AG09309 (cell line): ENCODE results near the gene MT1X.

Experiments
- DNase-seq: peaks from one replicate; pipeline ENCODE4 v3.0.0-alpha.2; 2010; ENCODE audit warnings: low read depth
- H3K4me3 ChIP-seq: 2 replicates; pipeline ENCODE4 v1.5.1; 2011; ENCODE audit warnings: mild to moderate bottlenecking, low read depth, low read length, moderate library complexity; ENCODE audit not compliant: control insufficient read depth
- CTCF ChIP-seq: IDR thresholded peaks from 2 replicates; pipeline ENCODE4 v1.5.1; 2011; ENCODE audit warnings: mild to moderate bottlenecking, low read depth, low read length, inconsistent platforms; ENCODE audit not compliant: insufficient read depth, control insufficient read depth; ENCODE audit errors: missing control alignments

Gene MT1X

GRCh38 chr16:56683424-56684172 lies 1.3 kb downstream of the MT1X start:
- TF ChIP-seq CTCF = no peak
- DNase-seq = no peak
- H3K4me3 ChIP-seq = peak overlapping the region; percentile 66

- no peak for TF ChIP-seq CTCF
- DNase-seq = no peak
- no peak overlapping the region for H3K4me3 ChIP-seq
These were observed 2.1 kb downstream of the MT1X start for GRCh38 chr16:56684256-56684925.

GRCh38 chr16:56684926-56685590 lies 2.8 kb downstream of the MT1X start:
- DNase-seq = no peak
- H3K4me3 ChIP-seq = no peak overlapping the region
- TF ChIP-seq CTCF = no peak

GRCh38 chr16:56686758-56687157 lies 4.5 kb downstream of the MT1X start:
- no peak for TF ChIP-seq CTCF
- DNase-seq = no peak
- H3K4me3 ChIP-seq = no peak overlapping the region

GRCh38 chr16:56688762-56689161 lies 6.5 kb downstream of the MT1X start:
- no peak for TF ChIP-seq CTCF
- no peak overlapping the region for H3K4me3 ChIP-seq
- no peak for DNase-seq

GRCh38 chr16:56689171-56689570 lies 6.9 kb downstream of the MT1X start:
- no peak for DNase-seq
- no peak overlapping the region for H3K4me3 ChIP-seq
- TF ChIP-seq CTCF = no peak
